ENCODE measurements around the gene RBMS2.

DNA sequence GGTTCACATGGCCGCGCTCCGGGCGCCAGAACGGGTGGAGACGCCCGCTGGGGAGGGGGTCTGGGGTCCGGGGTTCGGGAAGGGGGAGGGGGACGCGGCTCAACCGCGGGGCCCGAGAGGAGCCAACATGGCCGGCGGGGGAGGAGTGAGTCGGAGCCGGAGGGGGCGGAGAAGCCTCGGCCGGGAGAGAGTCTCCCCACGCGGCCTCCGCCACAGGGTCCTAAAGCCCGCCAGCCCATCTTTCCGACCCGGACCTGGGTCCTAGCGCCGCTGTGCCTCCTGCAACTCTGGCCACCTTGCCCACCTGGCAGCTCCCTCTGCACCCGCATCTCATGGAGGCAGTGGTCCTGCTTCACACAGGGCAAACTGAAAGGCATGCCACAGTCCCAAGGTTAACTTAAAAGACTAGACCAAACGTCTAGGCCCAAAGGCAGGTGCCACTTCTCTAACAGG is 108.6 kb downstream of the RBMS2 start, which contains the start of gene BAZ2A:
- TF ChIP-seq, protein P1, sequence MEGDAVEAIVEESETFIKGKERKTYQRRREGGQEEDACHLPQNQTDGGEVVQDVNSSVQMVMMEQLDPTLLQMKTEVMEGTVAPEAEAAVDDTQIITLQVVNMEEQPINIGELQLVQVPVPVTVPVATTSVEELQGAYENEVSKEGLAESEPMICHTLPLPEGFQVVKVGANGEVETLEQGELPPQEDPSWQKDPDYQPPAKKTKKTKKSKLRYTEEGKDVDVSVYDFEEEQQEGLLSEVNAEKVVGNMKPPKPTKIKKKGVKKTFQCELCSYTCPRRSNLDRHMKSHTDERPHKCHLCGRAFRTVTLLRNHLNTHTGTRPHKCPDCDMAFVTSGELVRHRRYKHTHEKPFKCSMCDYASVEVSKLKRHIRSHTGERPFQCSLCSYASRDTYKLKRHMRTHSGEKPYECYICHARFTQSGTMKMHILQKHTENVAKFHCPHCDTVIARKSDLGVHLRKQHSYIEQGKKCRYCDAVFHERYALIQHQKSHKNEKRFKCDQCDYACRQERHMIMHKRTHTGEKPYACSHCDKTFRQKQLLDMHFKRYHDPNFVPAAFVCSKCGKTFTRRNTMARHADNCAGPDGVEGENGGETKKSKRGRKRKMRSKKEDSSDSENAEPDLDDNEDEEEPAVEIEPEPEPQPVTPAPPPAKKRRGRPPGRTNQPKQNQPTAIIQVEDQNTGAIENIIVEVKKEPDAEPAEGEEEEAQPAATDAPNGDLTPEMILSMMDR (IDR thresholded peaks at IDR 0.05; ENCODE audit: low read depth, low read length) = no peak
- TF ChIP-seq EZH2phosphoT487 (IDR thresholded peaks at IDR 0.05; ENCODE audit: low read depth) = no peak

All from OCI-LY3 (cell line).